T-helper 1 cell treated with Interleukin-12 subunit alpha and Interleukin-12 subunit beta and Interleukin-4 antibody, amounts not matched to agents 30 ng/mL and 1 ng/mL, for 36 hours (primary cell): ENCODE results near the gene CIP2A. TPM values are rescaled to one million over a fixed set of nuclear protein-coding genes. Genes with fewer than 3 reads are reported as not detected.

Experiments used
- intact Hi-C: fragments of 100-400 bp; cut with micrococcal nuclease; formaldehyde crosslinking; loops from one replicate; pipeline ENCODE4 v1.15.1; 2024
- total RNA-seq: library from RNA; stranded (reverse); gene quantifications from 2 replicates; pipeline ENCODE4 v1.2.3, GENCODE V29; 2022

CIP2A gene
- total RNA-seq, 1 donor from 2014 or later = 45.1 TPM

DNA sequence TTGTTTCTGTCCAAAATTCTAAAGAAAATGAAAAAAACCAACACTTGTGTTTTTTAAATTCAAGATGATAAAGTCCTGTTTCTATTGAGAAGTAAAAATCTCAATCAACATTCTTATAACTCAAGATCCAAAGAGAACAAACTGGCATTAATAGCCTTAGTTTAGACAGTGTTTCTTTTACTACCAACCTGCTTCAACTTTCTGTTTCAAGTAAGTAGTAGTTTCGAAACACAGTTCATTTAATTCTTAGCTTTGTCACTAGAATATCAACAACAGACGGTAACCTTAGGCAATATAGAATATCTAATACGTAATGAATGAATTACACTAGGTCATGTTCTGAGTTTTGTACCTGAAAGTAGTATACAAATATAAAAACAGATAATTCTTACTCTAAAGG, 23.7 kb downstream of the CIP2A start:
- intact Hi-C loops = no loop called here

DNA sequence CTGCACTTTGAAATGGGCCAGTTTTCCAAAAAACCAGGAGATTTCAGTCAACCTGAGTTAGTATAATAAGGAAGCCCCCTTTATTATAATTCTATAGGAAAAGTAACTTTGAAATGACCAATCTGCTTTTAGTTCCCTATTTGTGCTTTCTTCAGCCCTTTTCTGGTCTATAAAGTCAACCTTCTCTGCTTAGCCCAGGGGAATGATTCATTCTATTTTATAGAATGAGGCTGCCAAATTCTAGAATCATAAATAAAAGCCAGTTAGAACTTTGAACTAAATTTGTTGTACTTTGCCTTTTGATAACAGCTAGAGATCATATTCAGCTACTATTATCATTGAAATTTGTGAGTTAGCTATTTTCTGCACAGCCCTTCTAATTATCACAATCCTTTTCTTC, 24.7 kb downstream of the CIP2A start:
- intact Hi-C loops = no loop called here

DNA sequence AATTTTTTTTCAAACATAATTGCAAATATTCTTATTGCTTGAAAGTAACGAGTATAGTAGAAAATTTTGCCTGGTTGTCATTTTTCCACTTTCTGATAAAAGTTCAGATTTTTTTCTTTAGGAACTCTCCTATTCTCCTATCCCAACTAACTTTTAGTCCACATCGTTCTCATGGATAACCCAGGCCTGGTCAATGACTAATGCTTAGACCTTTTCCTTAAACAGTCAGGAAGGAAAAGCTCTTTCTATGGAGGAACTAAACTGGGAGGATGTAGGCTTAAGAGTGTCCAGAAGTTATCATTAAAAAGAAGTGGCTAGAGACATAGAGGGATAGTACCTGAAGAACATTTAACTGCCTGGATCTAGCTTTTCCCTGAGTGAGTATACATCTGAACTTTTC, 26.7 kb downstream of the CIP2A start:
- intact Hi-C loops = no loop called here

DNA sequence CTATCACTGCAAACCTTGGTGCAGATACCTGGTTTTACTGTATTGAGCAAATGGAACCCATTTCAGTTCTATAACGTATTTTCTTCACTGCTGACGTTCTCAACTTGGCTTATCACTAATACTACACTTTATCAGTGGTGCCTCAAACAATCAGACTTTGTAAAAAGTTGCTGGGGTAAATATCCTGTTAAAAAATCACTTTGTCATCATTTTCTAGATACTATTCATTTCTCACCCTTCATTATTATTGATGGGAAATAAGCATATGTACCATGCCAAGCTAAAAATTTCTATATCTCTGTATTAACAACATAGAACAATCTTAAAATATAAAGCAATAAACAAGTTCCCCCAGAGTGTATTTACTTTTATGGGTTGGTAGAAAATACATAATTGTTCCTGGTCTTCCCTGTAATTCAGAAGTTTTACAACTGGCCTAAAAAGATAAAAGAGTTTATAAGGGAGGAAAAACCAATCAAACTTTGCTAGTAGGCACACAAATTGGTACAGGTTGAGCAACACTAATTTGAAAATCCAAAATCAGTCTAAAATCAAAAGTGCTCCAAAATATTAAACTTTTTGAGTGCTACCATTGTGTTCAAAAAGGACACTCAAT, 33.2 kb downstream of the CIP2A start:
- intact Hi-C loops = no loop called here

DNA sequence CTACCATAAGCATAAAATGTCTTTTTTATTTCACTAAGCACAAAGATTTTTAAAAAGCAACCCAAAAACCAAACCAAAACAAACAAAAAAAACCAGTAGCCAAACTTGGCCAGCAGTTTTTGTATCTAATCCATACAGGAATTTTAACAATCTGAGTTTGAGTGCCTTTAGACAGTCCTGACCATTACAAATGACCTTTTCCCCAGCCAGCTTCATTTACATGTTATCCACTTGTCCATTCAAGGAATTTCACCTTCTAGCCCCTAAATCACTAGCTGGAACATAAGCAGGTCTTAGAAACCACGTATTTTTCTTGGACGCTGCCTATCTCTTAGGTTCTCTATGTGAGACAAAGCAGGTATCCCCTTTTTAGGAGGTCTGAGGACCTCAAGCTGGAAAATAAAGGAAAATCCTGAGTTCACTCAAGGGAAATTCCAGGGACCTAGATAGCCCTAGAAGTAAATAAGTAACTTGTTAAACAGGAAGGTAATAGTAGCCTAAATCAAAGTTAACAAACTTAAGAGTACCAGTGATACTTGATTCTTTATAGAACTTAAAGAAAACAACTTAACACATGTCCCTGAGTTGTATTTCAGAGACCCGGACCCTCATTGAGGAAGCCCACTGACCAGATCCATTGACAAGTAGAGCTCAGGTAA, 34.2 kb downstream of the CIP2A start:
- intact Hi-C loops = loop anchor here (5.0 kb wide), 3 partner anchors 628 to 958 kb away; no protein-coding TSS in a partner anchor

DNA sequence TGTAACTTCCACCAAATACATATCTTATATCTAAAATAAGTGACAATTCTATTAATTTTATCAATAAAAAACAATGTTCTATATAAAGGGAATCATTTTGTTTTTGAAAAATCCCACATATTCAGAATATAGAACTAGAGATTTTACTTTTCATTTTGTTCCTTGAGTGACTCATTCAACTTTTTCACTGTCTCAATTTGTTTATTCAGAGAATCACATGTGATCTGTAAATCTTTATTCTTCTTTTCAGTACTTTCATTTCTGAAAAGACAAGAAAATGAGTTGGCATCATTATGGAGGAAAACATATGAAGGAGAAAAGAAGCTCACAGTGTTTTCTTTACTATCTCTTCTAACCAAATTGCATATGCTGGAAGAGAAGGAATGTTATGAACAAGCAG, 35.0 kb downstream of the CIP2A start:
- intact Hi-C loops = loop anchor here (5.0 kb wide), 3 partner anchors 627 to 957 kb away; no protein-coding TSS in a partner anchor

DNA sequence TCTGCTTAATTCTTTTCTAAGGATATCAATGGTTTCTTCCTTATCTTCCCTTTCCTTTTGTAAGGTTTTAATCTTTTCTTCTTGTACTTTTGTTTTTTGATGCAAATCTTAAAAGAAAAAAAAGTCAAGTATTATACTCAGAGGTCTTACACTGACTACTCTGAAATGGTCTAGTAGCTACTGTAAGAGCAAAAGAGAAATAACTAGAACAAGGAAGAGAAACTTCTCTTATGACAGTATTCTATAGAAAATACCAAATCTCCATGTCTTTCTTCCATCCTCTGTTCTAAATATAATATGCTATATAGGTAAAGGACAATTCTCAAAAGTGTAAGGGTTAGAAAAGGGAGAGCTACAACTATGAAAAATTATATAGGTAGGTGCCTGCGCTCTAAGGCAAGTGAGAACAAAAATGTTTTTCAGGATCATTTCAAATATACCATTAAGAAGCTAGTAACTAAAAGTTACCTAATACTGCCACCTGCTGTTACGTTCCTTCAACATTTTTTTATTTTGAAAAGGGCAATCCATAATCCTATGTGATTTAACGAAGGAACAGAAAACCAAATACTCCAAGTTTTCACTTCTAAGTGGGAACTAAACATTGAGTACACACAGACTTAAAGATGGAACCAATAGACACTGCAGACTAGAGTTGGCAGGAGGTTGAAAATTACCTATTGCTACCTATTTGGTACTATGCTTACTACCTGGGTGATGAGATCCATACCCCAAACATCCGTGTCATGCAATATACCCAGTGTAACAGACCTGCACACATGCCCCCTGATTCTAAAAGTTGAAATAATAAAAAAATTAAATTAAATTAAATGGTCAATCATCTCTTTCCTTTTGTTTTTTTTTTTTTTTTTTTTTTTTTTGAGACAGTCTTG, 36.7 kb downstream of the CIP2A start:
- intact Hi-C loops = loop anchor here (1.0 to 5.0 kb wide), 8 partner anchors 36 to 955 kb away; partner anchors contain the start of genes CIP2A and DZIP3

DNA sequence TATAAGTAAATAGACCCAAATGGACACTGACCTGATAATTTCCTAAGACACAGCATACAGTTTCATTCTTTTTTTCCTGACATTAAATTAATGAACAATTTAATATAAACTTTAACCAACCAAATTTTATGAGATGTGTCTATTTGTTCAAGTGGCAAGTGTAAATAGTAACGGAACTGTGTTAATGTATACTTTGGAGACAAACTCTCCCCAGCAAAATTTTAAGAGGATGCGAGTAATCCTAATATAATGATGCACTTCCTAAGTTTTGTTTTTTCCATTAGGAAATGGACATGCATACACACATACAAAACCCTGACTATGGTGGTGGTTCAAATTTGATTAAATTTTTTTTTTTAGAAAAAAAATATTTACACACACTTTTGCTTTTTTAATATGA, 40.4 kb downstream of the CIP2A start:
- intact Hi-C loops = loop anchor here (5.0 kb wide), 1 partner anchor 533 kb away; no protein-coding TSS in a partner anchor

DNA sequence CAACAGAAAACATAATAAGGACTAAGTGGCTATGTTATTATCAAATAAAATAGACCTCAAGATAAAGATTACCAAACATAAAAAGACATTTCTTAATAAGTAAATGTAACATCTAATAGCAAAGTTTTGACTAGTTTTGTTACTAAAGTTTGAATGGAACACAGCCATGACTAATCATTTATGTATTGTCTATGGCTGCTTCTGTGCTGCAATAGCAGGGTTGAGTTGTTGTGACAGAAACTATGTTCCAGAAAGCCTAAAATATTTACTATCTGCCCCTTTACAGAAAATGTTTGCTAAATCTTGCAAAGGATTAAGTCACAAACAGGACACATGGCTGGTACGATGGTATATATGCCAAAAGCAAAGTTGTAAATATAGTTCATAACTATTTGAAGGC, 40.9 kb downstream of the CIP2A start:
- intact Hi-C loops = loop anchor here (5.0 kb wide), 1 partner anchor 534 kb away; no protein-coding TSS in a partner anchor

DNA sequence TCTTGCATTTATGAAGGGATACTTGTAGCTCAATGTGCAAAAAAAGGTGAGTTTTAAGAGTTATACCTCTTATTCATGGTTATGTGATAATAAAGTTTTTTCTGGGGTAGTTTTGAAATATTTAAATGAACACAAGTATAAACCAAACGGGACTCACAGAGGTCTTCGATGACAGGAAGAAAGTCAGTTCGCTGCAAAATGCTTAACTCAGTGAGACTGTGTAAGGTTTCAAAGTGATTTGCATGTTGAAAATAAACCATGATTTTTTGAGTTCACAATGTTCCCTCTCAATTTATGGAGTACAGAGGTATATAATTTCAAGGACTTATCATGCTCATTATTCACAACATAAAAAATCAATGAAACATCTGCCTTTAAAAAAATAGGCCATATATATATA, 42.5 kb downstream of the CIP2A start:
- intact Hi-C loops = loop anchor here (5.0 kb wide), 1 partner anchor 536 kb away; no protein-coding TSS in a partner anchor

DNA sequence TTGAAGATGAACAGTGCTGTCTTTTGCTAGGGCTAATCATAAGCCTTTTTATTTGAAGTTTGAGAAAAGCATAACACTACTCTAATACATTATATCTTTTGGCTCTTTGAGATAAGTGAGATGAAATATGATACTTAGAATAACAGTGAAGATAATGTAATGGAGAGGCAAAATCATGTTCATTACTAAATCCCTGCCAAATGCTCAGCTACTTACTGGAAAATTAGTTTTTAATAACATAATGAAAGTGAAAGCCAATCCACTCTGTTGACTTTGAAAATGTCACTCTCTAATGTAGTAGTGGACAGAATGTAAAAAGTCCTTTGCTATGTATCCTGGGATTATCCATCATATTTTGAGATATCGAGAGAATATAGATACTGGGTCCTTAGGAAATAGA, 43.0 kb downstream of the CIP2A start:
- intact Hi-C loops = loop anchor here (5.0 kb wide), 1 partner anchor 536 kb away; no protein-coding TSS in a partner anchor

DNA sequence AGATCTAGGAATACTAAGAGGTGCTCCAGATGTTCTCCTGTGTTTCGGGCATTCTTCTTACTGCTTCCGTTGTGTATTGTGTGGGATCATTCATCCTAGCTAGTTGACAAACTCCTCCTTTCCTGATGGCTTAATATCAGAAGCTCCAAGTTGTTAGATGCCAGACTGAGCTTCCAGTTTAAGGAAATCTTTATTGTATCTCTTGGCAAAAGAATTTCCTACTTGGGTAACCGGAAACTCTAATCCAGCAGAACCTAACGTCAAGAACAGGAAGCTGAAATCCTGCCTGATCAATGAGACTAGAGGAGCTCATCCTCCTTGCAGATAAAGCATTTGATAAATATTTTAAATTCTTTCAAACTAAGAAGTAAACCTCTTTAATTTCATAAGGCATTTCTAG, 51.2 kb downstream of the CIP2A start:
- intact Hi-C loops = no loop called here

DNA sequence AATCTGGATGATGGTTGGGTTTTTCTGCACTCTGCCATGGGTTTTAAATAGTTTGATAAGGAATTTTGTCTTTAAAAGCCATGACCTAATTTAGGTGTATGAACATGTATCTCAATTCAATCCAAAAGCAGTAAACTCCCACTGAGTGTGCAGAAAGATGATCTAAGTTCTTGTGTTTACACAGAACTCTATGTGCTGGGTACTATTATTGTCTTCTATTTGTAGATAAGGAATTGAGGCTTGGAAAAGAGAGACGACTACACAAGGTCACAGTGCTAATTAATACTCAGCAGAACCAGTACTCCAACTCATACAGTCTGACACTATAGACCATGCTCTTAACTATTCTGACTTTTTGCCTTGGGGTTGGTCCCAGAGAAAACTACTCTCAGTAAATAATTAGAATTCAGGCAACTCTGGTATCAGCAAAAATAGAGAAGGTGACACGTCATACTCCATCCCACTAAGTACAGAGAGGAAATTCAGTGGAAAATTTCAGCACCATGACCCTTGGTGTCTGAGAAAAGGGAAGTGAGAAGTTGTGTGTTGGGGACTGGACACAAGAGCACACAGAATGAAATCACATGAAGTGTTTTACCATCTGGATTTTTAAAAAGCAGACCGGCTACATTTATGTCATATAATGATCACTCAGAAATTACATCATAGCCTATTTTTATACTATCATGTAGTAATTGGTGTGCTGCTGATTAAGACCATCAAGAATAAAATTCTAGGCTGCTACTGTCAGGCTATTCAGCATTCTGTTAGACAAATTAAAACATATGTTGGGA, 60.6 kb downstream of the CIP2A start:
- intact Hi-C loops = no loop called here

DNA sequence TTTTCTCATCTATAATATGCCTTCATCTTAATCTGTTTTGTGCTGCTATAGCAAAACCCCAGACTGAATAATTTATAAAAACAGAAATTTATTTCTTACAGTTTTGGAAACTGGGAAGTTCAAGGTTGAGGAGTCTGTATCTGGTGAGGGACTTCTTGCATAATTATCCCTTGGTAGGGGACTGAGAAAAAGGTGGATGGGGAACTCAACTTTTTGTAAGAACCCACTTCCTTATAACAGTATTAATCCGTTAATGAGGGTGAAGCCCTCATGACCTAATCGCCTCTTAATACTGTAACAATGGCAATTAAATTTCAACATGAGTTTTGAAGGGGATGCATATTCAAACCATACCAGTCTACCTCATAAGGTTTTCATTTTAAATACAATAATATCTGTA, 61.4 kb downstream of the CIP2A start:
- intact Hi-C loops = no loop called here

DNA sequence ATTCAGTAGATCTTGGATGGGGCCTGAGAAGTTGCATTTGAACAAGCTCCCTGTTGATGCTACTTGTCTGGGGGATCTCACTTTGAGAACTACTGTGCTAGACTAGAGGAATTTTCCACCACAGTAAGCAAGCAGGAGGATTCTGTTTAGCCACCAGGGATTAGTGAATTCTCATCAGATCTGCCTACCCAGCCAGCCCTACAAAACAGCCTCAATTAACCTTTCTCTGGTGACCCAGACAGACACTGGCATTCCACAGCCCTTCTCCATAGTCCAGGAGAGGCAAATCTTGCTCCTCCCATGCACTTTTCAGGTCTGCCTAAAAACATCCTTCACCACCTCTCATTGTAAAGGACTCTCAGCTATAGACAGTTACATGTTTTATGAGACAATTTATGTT, 62.1 kb downstream of the CIP2A start:
- intact Hi-C loops = no loop called here

DNA sequence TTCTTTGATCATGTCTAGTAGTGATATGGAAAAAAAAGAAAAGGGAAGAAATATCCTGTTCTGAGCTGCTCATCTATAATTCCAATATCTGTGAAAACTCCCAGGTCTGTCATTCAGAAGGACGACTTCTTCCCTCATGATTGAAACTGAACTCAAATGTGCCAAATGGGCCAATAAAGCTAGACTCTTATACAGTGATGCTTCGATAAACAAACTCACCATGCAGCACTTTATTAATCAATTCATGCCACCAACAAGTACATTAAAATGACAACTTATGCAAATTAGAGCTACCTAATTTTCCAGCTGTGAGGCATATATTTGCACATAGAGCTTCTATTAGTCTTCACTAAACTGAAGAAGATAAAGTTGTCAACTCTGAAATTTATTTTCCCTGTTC, 63.3 kb downstream of the CIP2A start:
- intact Hi-C loops = no loop called here

DNA sequence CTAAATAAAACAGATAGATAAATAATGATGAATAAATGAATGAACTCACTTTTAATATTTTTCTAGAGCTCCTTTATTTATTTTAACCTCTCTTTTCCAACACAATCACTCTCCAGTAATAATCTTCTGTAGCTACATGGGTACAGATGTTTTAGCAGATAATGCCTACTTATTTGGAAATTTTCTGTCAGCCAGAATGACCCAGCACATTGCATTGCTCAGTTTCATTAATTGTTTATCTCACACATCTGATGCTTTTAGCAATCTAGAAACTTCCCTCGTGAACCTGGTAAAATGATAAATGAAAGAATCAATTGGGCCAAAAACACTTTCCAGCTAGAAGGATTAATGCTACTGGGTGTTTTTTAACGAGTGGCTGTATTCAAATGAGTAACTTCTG, 64.0 kb downstream of the CIP2A start:
- intact Hi-C loops = no loop called here

DNA sequence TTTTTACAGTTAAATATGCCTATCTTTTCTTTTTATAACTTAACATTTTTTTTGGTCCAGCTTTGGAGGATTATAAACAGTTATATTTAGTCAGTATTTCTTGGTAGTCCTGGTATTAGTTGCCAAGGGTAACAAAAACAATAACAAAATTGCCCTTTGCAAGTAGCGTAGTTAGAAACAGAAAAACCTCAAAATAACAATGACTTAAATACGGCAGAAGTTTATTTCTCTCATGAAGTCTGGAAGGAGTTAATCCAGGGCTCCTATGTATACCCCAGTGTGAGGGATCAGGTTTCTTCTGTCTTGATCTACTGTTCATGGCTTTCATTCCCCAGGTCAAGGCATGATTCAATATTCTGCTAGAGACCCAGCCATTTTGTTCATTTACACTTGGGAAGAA, 64.7 kb downstream of the CIP2A start:
- intact Hi-C loops = no loop called here

DNA sequence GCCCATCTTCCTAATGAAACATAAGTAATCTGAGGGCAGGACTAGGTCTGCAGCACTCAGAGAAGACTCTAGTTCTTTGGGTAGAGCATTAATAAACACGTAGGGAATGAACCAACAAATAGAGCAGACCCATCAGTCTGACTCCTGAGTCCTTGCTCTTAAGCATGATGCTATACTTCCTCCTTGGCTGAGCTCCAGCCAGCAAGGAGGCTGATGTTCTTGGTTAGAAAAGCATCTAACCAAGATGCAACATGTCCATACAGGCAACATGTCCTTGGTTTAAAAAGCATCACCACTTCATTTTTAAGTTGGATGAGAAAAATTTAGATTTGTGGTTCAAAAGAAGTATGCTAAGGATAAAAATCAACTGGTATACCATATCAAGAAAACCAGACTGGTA, 70.3 kb downstream of the CIP2A start:
- intact Hi-C loops = no loop called here

DNA sequence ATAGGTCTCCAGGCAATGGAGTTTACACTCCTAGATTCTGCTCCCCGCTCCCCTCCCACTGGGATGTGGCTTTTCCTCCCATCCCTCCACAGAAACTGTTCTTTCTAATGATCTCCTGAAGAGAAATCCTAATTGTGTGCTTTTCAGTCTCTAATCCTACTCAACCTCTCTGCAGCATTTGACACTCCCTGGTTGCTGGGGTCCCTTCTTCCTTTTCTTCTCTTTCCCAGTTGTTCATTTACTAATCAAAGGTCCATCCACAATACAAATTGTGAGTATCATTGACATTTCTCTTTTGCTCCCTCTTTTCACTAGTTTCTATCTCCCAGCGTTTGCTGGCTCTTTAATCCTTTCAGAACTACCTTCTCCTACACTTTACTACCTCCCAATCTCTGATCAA, 72.4 kb downstream of the CIP2A start:
- intact Hi-C loops = no loop called here

DNA sequence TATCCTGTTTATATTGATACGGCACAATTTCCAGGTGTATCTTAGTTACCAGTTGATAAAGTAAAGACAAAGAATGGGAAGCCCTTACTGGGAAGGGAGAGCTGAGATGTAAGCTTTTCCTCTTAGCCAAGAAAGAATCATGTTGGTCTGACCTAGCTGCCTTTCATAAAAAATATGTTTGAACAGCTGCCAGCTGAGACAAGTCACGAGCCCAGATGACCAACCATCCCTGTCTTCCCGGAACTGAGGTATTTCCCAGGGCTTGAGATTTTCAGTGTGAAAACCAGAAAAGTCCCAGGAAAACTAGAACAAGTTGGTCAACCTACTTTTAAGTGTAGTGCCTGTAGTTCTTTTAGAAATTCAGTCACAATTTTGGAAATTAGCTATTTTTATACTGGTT, 75.3 kb downstream of the CIP2A start:
- intact Hi-C loops = no loop called here
